HFFc6 (cell line): ENCODE results near the gene ABHD6. TPM values are rescaled to one million over a fixed set of nuclear protein-coding genes. Genes with fewer than 3 reads are reported as not detected.
A peak's percentile ranks its signal among the peaks of the same experiment; 100 is the strongest.

Experiments
- DNase-seq: peaks from one replicate; pipeline ENCODE4 v3.0.0-alpha.2; 2018
- H3K27ac Mint-ChIP-seq: 2 replicates; pipeline ENCODE4 v1.8.0; 2020; ENCODE audit warnings: mild to moderate bottlenecking, mixed read lengths
- H3K27me3 Mint-ChIP-seq: 2 replicates; pipeline ENCODE4 v1.8.0; 2021; ENCODE audit warnings: mild to moderate bottlenecking, moderate library complexity, mixed read lengths; ENCODE audit not compliant: insufficient read depth
- H3K36me3 Mint-ChIP-seq: 2 replicates; pipeline ENCODE4 v1.8.0; 2021; ENCODE audit warnings: low read depth, mixed read lengths
- H3K4me1 Mint-ChIP-seq: 2 replicates; pipeline ENCODE4 v1.8.0; 2020; ENCODE audit warnings: low read depth, mixed read lengths
- H3K4me3 Mint-ChIP-seq: 2 replicates; pipeline ENCODE4 v1.8.0; 2020; ENCODE audit warnings: mild to moderate bottlenecking, moderate library complexity, mixed read lengths
- H3K9me3 Mint-ChIP-seq: 2 replicates; pipeline ENCODE4 v1.8.0; 2020; ENCODE audit warnings: mild to moderate bottlenecking, mixed read lengths
- total RNA-seq, 6 experiments: library from RNA; stranded (reverse); fragmentation: NEBNext Ultra II Directional; extraction: Animal tissue kit (Norgen Biotek cat#: 25700); gene quantifications; 2 replicates in 1 of 6; 3 replicates in 5 of 6; pipeline ENCODE4 v1.2.3, GENCODE V29; 2021
- TF ChIP-seq, protein P1 (sequence below): fragments of 200-600 bp; sonication (generic); IDR thresholded peaks from 2 replicates; pipeline ENCODE4 v1.5.0; 2021; ENCODE audit warnings: antibody characterized with exemption, mild to moderate bottlenecking

Gene ABHD6
- total RNA-seq, 6 experiments from 2014 or later, result 6.1 to 8.9 (median 6.5) TPM

DNA sequence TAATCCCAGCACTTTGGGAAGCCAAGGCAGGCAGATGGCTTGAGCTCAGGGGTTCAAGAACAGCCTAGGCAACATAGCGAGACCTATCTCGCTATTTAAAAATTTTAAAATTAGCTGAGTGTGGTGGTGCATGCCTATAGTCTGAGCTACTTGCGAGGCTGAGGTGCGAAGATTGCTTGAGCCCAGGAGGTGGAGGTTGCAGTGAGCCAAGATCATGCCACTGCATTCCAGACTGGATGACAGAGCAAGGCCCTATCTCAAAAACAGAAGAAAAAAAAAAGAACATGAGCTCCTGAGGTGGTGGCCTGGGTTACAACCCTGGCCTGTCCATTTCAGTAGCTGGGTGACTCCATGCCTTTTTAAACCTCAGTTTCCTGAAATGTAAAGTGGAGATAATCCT lies 34.1 kb upstream of the ABHD6 start:
- no peaks in the 10 kb centered on the region; the same call in 1 of the 2 replicates for H3K36me3 Mint-ChIP-seq
- no peak overlapping the region for H3K4me3 Mint-ChIP-seq
- H3K9me3 Mint-ChIP-seq, result 0 out of 2 replicates have a peak, but pooled peaks cover 4% of the 10 kb centered on the region
- TF ChIP-seq, protein P1, sequence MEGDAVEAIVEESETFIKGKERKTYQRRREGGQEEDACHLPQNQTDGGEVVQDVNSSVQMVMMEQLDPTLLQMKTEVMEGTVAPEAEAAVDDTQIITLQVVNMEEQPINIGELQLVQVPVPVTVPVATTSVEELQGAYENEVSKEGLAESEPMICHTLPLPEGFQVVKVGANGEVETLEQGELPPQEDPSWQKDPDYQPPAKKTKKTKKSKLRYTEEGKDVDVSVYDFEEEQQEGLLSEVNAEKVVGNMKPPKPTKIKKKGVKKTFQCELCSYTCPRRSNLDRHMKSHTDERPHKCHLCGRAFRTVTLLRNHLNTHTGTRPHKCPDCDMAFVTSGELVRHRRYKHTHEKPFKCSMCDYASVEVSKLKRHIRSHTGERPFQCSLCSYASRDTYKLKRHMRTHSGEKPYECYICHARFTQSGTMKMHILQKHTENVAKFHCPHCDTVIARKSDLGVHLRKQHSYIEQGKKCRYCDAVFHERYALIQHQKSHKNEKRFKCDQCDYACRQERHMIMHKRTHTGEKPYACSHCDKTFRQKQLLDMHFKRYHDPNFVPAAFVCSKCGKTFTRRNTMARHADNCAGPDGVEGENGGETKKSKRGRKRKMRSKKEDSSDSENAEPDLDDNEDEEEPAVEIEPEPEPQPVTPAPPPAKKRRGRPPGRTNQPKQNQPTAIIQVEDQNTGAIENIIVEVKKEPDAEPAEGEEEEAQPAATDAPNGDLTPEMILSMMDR, result no peak
- peaks cover 3% of the 10 kb centered on the region; the same call in 1 of the 2 replicates for H3K27me3 Mint-ChIP-seq
- H3K27ac Mint-ChIP-seq, result no peak overlapping the region
- peaks cover 52% of the 10 kb centered on the region for H3K4me1 Mint-ChIP-seq
- no peak for DNase-seq

DNA sequence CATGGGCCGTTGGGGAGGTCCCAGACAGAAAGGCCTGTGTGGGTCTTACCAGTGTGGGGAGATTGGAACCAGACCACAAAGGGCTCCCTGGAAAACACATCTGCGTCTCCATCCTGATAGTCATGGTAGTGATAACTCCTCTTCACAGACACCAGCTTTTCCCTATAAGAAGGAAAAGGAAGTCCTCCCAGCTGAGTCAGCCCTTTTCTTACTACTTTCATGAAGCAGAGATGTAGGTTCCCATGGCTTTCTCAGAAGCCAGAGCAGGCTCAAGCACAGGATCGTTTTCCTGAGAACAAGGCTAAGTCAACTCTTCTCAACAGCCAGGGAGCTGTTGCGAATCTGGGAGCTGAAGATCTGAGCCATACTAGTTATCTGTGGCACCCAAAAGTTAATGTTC lies 32.9 kb upstream of the ABHD6 start:
- H3K27ac Mint-ChIP-seq, result no peak overlapping the region
- 0 out of 2 replicates have a peak, but pooled peaks cover 4% of the 10 kb centered on the region for H3K9me3 Mint-ChIP-seq
- TF ChIP-seq, protein P1, result no peak
- H3K27me3 Mint-ChIP-seq, result peaks cover under 1% of the 10 kb centered on the region
- no peak for DNase-seq
- no peaks in the 10 kb centered on the region; the same call in 1 of the 2 replicates for H3K36me3 Mint-ChIP-seq
- peaks cover 46% of the 10 kb centered on the region for H3K4me1 Mint-ChIP-seq
- H3K4me3 Mint-ChIP-seq, result no peak overlapping the region

DNA sequence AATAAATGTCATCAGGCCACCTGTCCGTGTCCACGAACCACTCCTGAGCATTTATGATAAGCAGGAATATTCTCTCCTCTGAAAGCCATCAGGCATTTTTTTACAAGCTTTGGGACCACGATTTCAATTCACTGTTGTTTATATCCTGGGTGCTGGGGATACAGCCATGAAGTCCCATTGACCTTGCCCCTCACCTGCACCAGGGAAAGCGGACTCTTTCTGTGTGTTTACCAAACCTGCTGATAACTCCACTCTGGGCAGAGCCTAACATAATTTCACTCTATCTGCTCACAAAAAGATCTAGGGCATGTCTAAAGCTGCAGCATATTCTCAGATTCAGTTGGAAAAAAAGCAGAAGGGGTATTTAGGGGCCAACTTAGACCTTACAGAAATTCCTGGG lies 31.6 kb upstream of the ABHD6 start:
- Mint-ChIP-seq H3K27me3 (no peaks in the 10 kb centered on the region; the same call in none of the 2 replicates), H3K36me3 (no peaks in the 10 kb centered on the region; the same call in 1 of the 2 replicates), H3K4me1 (peaks cover 46% of the 10 kb centered on the region), H3K4me3 (no peak overlapping the region; the same call in 1 of the 2 replicates), H3K9me3 (0 out of 2 replicates have a peak, but pooled peaks cover 4% of the 10 kb centered on the region), H3K27ac (peak overlapping the region; percentile 87)
- no peak for DNase-seq
- TF ChIP-seq, protein P1, result no peak

DNA sequence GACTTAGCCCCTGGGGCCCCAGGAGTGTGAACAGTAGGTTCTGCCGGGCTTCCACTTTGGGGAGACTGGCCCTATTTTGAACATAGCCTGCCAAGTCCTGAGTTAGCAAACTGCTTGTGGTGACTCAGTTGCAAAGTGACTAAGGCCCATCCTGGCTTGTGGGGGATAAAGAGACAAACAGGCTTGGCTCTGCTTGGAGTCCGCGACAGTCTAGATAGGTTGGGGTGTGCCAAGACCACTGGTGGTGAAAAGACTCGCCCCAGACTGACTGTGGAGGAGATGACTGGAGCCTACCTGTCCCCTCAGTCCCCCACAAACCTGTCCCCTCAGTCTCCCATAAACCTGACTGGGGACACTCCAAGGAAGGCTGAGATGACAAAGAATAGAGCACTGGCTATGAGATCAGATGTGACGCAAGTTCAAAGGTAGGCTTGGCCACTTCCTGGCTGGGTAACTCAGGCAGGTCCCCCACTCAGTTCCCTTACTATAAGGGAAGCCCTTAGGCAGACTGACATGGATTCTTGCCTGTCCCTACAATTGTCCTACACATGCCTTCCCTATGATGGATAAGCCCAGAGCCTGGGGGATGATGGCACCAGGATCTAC lies 31.1 kb upstream of the ABHD6 start:
- H3K27ac Mint-ChIP-seq, result peak overlapping the region; percentile 87
- peak; percentile 76 for DNase-seq
- H3K27me3 Mint-ChIP-seq, result peaks cover 5% of the 10 kb centered on the region
- TF ChIP-seq, protein P1, result no peak
- peak overlapping the region; percentile 65 for H3K4me3 Mint-ChIP-seq
- H3K4me1 Mint-ChIP-seq, result peaks cover 46% of the 10 kb centered on the region
- 0 out of 2 replicates have a peak, but pooled peaks cover 4% of the 10 kb centered on the region for H3K9me3 Mint-ChIP-seq
- no peaks in the 10 kb centered on the region; the same call in 1 of the 2 replicates for H3K36me3 Mint-ChIP-seq

DNA sequence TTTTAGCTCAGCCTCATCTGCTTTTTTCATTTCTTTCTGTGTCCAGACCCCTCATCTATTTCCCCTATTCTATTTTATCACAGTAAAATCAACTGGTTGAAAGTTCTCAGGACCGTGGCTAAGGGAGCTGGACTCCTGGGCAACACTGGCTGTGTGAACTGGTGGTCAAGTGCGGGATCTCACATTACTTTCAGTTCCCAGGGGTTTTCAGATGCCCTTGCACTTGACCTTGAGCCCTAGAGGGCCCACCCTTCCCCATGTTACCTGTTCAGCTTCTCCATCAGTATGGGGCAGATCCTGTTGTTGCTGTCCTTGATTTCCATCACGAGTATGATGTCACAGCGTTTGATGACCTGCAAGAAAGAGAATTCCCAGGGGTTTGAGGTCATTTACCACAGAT lies 29.6 kb upstream of the ABHD6 start:
- Mint-ChIP-seq H3K27ac (no peak overlapping the region), H3K4me3 (no peak overlapping the region), H3K4me1 (peaks cover 46% of the 10 kb centered on the region), H3K27me3 (peaks cover 7% of the 10 kb centered on the region), H3K36me3 (no peaks in the 10 kb centered on the region; the same call in 1 of the 2 replicates), H3K9me3 (0 out of 2 replicates have a peak, but pooled peaks cover 4% of the 10 kb centered on the region)
- no peak for DNase-seq
- TF ChIP-seq, protein P1, result no peak
